A549 (cell line): ENCODE measurements around the gene MAT2A. TPM values are rescaled to one million over a fixed set of nuclear protein-coding genes. Genes with fewer than 3 reads are reported as not detected.

Source experiments
- polyA plus RNA-seq, 4 experiments: library from polyadenylated mRNA; depleted of rRNA in 3 of 4; stranded (reverse); fragments of >200 nt; fragmentation: RNase III in 1 of 4; extraction: RNeasy Plus Mini Kit Qiagen cat#74134 plus additional on column Dnase treatment in 1 of 4; gene quantifications; 2 replicates in 3 of 4; 3 replicates in 1 of 4; pipeline ENCODE4 v1.2.3, GENCODE V29; 2011 to 2017
- small RNA-seq, 6 experiments: library from RNA; depleted of rRNA; stranded (forward); fragments of <200 nt; gene quantifications; one replicate each; pipeline ENCODE3, GENCODE V24; 2012

MAT2A gene
- polyA plus RNA-seq, 2 of the 4 experiments (the other 2 are of a cell fraction) = 370 to 1,024 TPM

Small RNA genes within 50 kb of the gene (small RNA-seq; reads per million reads assigned to genes)
- 0 reads per million in 6 experiments for gene RN7SL126P

Other genes with a start within 250 kb of the MAT2A start
- 159 and 177 TPM in 2 replicates for gene TGOLN2, start 211.2 kb upstream of the MAT2A start, polyA plus RNA-seq (2011; rRNA removed)
- gene TGOLN2, start 211.2 kb upstream of the MAT2A start, polyA plus RNA-seq (2017; fragmentation: RNase III; extraction: RNeasy Plus Mini Kit Qiagen cat#74134 plus additional on column Dnase treatment) = 97.1 to 98.9 TPM (median 98.3 TPM) in 3 replicates
- 51.6 and 52.3 TPM in 2 replicates for gene RETSAT, start 184.6 kb upstream of the MAT2A start, polyA plus RNA-seq (2011; rRNA removed)
- gene RETSAT, start 184.6 kb upstream of the MAT2A start, polyA plus RNA-seq (2017; fragmentation: RNase III; extraction: RNeasy Plus Mini Kit Qiagen cat#74134 plus additional on column Dnase treatment) = 40.8 to 43.3 TPM (median 42.3 TPM) in 3 replicates
- gene ELMOD3, start 184.4 kb upstream of the MAT2A start, polyA plus RNA-seq (2011; rRNA removed) = 29.9 and 31.9 TPM in 2 replicates
- 14.6 to 17.8 TPM (median 15.3 TPM) in 3 replicates for gene ELMOD3, start 184.4 kb upstream of the MAT2A start, polyA plus RNA-seq (2017; fragmentation: RNase III; extraction: RNeasy Plus Mini Kit Qiagen cat#74134 plus additional on column Dnase treatment)
- gene CAPG, start 128.8 kb upstream of the MAT2A start, polyA plus RNA-seq (2011; rRNA removed) = 81.0 and 94.6 TPM in 2 replicates
- 53.0 to 61.3 TPM (median 57.5 TPM) in 3 replicates for gene CAPG, start 128.8 kb upstream of the MAT2A start, polyA plus RNA-seq (2017; fragmentation: RNase III; extraction: RNeasy Plus Mini Kit Qiagen cat#74134 plus additional on column Dnase treatment)
- 1.3 and 1.8 TPM in 2 replicates for gene SH2D6, start 120.5 kb upstream of the MAT2A start, polyA plus RNA-seq (2011; rRNA removed)
- 1.4 to 1.5 TPM (median 1.4 TPM) in 3 replicates for gene SH2D6, start 120.5 kb upstream of the MAT2A start, polyA plus RNA-seq (2017; fragmentation: RNase III; extraction: RNeasy Plus Mini Kit Qiagen cat#74134 plus additional on column Dnase treatment)
- gene GGCX, start 22.3 kb downstream of the MAT2A start, polyA plus RNA-seq (2011; rRNA removed) = 39.0 and 49.6 TPM in 2 replicates
- 48.7 to 58.5 TPM (median 55.1 TPM) in 3 replicates for gene GGCX, start 22.3 kb downstream of the MAT2A start, polyA plus RNA-seq (2017; fragmentation: RNase III; extraction: RNeasy Plus Mini Kit Qiagen cat#74134 plus additional on column Dnase treatment)
- gene VAMP8, start 38.4 kb downstream of the MAT2A start, polyA plus RNA-seq (2011; rRNA removed) = 38.3 and 41.1 TPM in 2 replicates
- gene VAMP8, start 38.4 kb downstream of the MAT2A start, polyA plus RNA-seq (2017; fragmentation: RNase III; extraction: RNeasy Plus Mini Kit Qiagen cat#74134 plus additional on column Dnase treatment) = 17.7 to 22.4 TPM (median 18.5 TPM) in 3 replicates
- gene VAMP5, start 45.3 kb downstream of the MAT2A start, polyA plus RNA-seq (2011; rRNA removed) = 0.16 and 0.67 TPM in 2 replicates
- gene VAMP5, start 45.3 kb downstream of the MAT2A start, polyA plus RNA-seq (2017; fragmentation: RNase III; extraction: RNeasy Plus Mini Kit Qiagen cat#74134 plus additional on column Dnase treatment) = not detected in 3 replicates
- gene RNF181, start 56.6 kb downstream of the MAT2A start, polyA plus RNA-seq (2011; rRNA removed) = 287 and 366 TPM in 2 replicates
- gene RNF181, start 56.6 kb downstream of the MAT2A start, polyA plus RNA-seq (2017; fragmentation: RNase III; extraction: RNeasy Plus Mini Kit Qiagen cat#74134 plus additional on column Dnase treatment) = 182 to 199 TPM (median 189 TPM) in 3 replicates
- gene TMEM150A, start 63.5 kb downstream of the MAT2A start, polyA plus RNA-seq (2011; rRNA removed) = 8.5 and 14.0 TPM in 2 replicates
- 8.0 to 10.9 TPM (median 10.6 TPM) in 3 replicates for gene TMEM150A, start 63.5 kb downstream of the MAT2A start, polyA plus RNA-seq (2017; fragmentation: RNase III; extraction: RNeasy Plus Mini Kit Qiagen cat#74134 plus additional on column Dnase treatment)
- gene C2orf68, start 72.9 kb downstream of the MAT2A start, polyA plus RNA-seq (2011; rRNA removed) = 48.3 and 57.4 TPM in 2 replicates
- gene C2orf68, start 72.9 kb downstream of the MAT2A start, polyA plus RNA-seq (2017; fragmentation: RNase III; extraction: RNeasy Plus Mini Kit Qiagen cat#74134 plus additional on column Dnase treatment) = 22.8 to 26.1 TPM (median 25.9 TPM) in 3 replicates
- gene USP39, start 77.0 kb downstream of the MAT2A start, polyA plus RNA-seq (2011; rRNA removed) = 90.4 and 103 TPM in 2 replicates
- 78.7 to 91.0 TPM (median 82.8 TPM) in 3 replicates for gene USP39, start 77.0 kb downstream of the MAT2A start, polyA plus RNA-seq (2017; fragmentation: RNase III; extraction: RNeasy Plus Mini Kit Qiagen cat#74134 plus additional on column Dnase treatment)
- gene SFTPB, start 129.0 kb downstream of the MAT2A start, polyA plus RNA-seq (2011; rRNA removed) = not detected in 2 replicates
- 0.08 TPM in 1 of 3 replicates, not detected in the others for gene SFTPB, start 129.0 kb downstream of the MAT2A start, polyA plus RNA-seq (2017; fragmentation: RNase III; extraction: RNeasy Plus Mini Kit Qiagen cat#74134 plus additional on column Dnase treatment)
- not detected in 2 replicates for gene GNLY, start 155.2 kb downstream of the MAT2A start, polyA plus RNA-seq (2011; rRNA removed)
- gene GNLY, start 155.2 kb downstream of the MAT2A start, polyA plus RNA-seq (2017; fragmentation: RNase III; extraction: RNeasy Plus Mini Kit Qiagen cat#74134 plus additional on column Dnase treatment) = not detected in 3 replicates
- 1.8 and 2.6 TPM in 2 replicates for gene ATOH8, start 214.8 kb downstream of the MAT2A start, polyA plus RNA-seq (2011; rRNA removed)
- 11.1 to 20.7 TPM (median 20.0 TPM) in 3 replicates for gene ATOH8, start 214.8 kb downstream of the MAT2A start, polyA plus RNA-seq (2017; fragmentation: RNase III; extraction: RNeasy Plus Mini Kit Qiagen cat#74134 plus additional on column Dnase treatment)